K562 (cell line): ENCODE measurements around the gene CHRNA10. TPM values are rescaled to one million over a fixed set of nuclear protein-coding genes. Genes with fewer than 3 reads are reported as not detected.

ENCODE experiments used
- ADNP ChIP-seq: fragments of 200-800 bp; sonication (Bioruptor generic); IDR thresholded peaks from 2 replicates; pipeline ENCODE4 v1.6.1; 2016; ENCODE audit warnings: missing genetic modification characterization, missing compliant biosample characterization
- ATF4 ChIP-seq: fragments of 450-650 bp; formaldehyde crosslinking; IDR thresholded peaks from 2 replicates; pipeline ENCODE4 v1.4.0; 2022; ENCODE audit warnings: mild to moderate bottlenecking, moderate library complexity
- CUX1 ChIP-seq: fragments of 200-800 bp; sonication (Bioruptor generic); IDR thresholded peaks from 2 replicates; pipeline ENCODE4 v1.6.1; 2016; ENCODE audit warnings: missing genetic modification characterization, missing compliant biosample characterization
- FOXK2 ChIP-seq, 2 experiments: fragments of 450-650 bp; IDR thresholded peaks in 1 of 2; conservative IDR thresholded peaks in 1 of 2; 2 replicates each; pipeline ENCODE4 v1.6.1; 2016; ENCODE audit warnings: low read depth in 2 of 2, mild to moderate bottlenecking in 1 of 2
- PHF8 ChIP-seq: fragments of 200-600 bp; sonication (generic); IDR thresholded peaks from 2 replicates; pipeline ENCODE4 v1.6.1; 2012; ENCODE audit warnings: mixed run types, mild to moderate bottlenecking, inconsistent platforms, low read length, moderate library complexity, borderline replicate concordance
- ZBTB7A ChIP-seq: IDR thresholded peaks from 2 replicates; pipeline ENCODE4 v1.6.1; 2011; ENCODE audit warnings: low read depth, mild to moderate bottlenecking, low read length, moderate library complexity, borderline replicate concordance; ENCODE audit not compliant: control insufficient read depth
- ZC3H8 ChIP-seq: fragments of 450-650 bp; IDR thresholded peaks from 2 replicates; pipeline ENCODE4 v1.6.1; 2017
- ZKSCAN3 ChIP-seq: fragments of 250-450 bp; sonication (Bioruptor Pico); IDR thresholded peaks from 2 replicates; pipeline ENCODE4 v1.4.0; 2020
- polyA plus RNA-seq, 8 experiments: library from polyadenylated mRNA; depleted of rRNA in 4 of 8; stranded (reverse) in 5 of 8; unstranded in 3 of 8; fragments of >200 nt; fragmentation: Nextera tagmentation in 2 of 8; fragmentation: Illumina TruSeq in 1 of 8; extraction: Ambion mirVana in 2 of 8; extraction: Trizol in 1 of 8; gene quantifications; 2 replicates each; pipeline versions ENCODE4 v1.2.1 to v1.2.3, GENCODE V29; 2011 to 2014; ENCODE audit warnings: inconsistent platforms in 1 of 8, missing spikeins in 1 of 8
- total RNA-seq, 7 experiments: library from RNA; depleted of rRNA in 6 of 7; stranded (reverse); fragments of >200 nt in 6 of 7; fragmentation: Illumina TruSeq in 2 of 7; extraction: Trizol in 2 of 7; gene quantifications; 2 replicates each; pipeline versions ENCODE4 v1.2.1 to v1.2.3, GENCODE V29; 2011 to 2021; ENCODE audit warnings: low replicate concordance in 1 of 7
- TF ChIP-seq, protein P1 (sequence below): fragments of 450-650 bp; IDR thresholded peaks from 2 replicates; pipeline ENCODE4 v1.6.1; 2016; ENCODE audit warnings: low read depth
- TF ChIP-seq, protein P2 (sequence below): fragments of 450-650 bp; conservative IDR thresholded peaks from 2 replicates; pipeline ENCODE4 v1.6.1; 2016; ENCODE audit warnings: missing genetic modification characterization, low read depth, mild to moderate bottlenecking, control low read depth, missing compliant biosample characterization

The CHRNA10 gene
- total and polyA plus RNA-seq, 9 of the 15 experiments (the other 6 are each of a cell fraction or from before 2014, with no cell fraction given), result 0.35 to 1.9 (median 0.81) TPM

GRCh38 chr11:3642071-3642951, 28.9 kb downstream of the CHRNA10 start (continued):
- TF ChIP-seq, protein P1, sequence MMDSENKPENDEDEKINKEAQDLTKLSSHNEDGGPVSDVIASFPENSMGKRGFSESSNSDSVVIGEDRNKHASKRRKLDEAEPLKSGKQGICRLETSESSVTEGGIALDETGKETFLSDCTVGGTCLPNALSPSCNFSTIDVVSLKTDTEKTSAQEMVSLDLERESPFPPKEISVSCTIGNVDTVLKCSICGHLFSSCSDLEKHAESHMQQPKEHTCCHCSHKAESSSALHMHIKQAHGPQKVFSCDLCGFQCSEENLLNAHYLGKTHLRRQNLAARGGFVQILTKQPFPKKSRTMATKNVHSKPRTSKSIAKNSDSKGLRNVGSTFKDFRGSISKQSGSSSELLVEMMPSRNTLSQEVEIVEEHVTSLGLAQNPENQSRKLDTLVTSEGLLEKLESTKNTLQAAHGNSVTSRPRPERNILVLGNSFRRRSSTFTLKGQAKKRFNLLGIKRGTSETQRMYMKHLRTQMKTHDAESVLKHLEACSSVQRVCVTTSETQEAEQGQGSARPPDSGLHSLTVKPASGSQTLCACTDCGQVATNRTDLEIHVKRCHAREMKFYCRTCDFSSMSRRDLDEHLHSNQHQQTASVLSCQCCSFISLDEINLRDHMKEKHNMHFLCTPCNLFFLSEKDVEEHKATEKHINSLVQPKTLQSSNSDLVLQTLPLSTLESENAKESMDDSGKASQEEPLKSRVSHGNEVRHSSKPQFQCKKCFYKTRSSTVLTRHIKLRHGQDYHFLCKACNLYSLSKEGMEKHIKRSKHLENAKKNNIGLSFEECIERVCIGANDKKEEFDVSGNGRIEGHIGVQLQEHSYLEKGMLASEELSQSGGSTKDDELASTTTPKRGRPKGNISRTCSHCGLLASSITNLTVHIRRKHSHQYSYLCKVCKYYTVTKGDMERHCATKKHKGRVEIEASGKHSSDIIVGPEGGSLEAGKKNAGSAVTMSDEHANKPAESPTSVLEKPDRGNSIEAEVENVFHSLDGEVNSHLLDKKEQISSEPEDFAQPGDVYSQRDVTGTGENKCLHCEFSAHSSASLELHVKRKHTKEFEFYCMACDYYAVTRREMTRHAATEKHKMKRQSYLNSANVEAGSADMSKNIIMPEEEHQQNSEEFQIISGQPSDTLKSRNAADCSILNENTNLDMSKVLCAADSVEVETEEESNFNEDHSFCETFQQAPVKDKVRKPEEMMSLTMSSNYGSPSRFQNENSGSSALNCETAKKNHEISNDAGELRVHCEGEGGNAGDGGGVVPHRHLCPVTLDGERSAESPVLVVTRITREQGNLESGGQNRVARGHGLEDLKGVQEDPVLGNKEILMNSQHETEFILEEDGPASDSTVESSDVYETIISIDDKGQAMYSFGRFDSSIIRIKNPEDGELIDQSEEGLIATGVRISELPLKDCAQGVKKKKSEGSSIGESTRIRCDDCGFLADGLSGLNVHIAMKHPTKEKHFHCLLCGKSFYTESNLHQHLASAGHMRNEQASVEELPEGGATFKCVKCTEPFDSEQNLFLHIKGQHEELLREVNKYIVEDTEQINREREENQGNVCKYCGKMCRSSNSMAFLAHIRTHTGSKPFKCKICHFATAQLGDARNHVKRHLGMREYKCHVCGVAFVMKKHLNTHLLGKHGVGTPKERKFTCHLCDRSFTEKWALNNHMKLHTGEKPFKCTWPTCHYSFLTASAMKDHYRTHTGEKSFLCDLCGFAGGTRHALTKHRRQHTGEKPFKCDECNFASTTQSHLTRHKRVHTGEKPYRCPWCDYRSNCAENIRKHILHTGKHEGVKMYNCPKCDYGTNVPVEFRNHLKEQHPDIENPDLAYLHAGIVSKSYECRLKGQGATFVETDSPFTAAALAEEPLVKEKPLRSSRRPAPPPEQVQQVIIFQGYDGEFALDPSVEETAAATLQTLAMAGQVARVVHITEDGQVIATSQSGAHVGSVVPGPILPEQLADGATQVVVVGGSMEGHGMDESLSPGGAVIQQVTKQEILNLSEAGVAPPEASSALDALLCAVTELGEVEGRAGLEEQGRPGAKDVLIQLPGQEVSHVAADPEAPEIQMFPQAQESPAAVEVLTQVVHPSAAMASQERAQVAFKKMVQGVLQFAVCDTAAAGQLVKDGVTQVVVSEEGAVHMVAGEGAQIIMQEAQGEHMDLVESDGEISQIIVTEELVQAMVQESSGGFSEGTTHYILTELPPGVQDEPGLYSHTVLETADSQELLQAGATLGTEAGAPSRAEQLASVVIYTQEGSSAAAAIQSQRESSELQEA, result no peak
- TF ChIP-seq ZC3H8, result no peak
- TF ChIP-seq PHF8, result peak; percentile 46; the same call in 1 of the 2 replicates
- TF ChIP-seq ADNP (tag), result no peak
- no peak for TF ChIP-seq ZKSCAN3 (CRISPR knock-in tag)
- TF ChIP-seq FOXK2 (conservative IDR thresholded peaks at IDR 0.05 in 1 of 2, IDR thresholded peaks at IDR 0.05 in 1 of 2; ENCODE audit: low read depth in 2 of 2), result peak; percentile 95 to 96
- peak; percentile 93 for TF ChIP-seq ZBTB7A
- TF ChIP-seq, protein P2, sequence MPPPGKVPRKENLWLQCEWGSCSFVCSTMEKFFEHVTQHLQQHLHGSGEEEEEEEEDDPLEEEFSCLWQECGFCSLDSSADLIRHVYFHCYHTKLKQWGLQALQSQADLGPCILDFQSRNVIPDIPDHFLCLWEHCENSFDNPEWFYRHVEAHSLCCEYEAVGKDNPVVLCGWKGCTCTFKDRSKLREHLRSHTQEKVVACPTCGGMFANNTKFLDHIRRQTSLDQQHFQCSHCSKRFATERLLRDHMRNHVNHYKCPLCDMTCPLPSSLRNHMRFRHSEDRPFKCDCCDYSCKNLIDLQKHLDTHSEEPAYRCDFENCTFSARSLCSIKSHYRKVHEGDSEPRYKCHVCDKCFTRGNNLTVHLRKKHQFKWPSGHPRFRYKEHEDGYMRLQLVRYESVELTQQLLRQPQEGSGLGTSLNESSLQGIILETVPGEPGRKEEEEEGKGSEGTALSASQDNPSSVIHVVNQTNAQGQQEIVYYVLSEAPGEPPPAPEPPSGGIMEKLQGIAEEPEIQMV (tag), result peak; percentile 100
- TF ChIP-seq ATF4, result peak; percentile 23; the same call in 1 of the 2 replicates
- TF ChIP-seq CUX1 (CRISPR knock-in tag), result no peak
